ENCODE results near the gene RASSF3. TPM values are rescaled to one million over a fixed set of nuclear protein-coding genes. Genes with fewer than 3 reads are reported as not detected.
"Not testable (repeated sequence)": the region's sequence is repeated elsewhere in the genome, so short reads cannot be mapped to it uniquely, and the experiment has no call there.

Gene RASSF3
- polyA plus RNA-seq, 1 donor (not counting 4 experiments of a cell fraction or from before 2014, with no cell fraction given), result 9.6 TPM

DNA sequence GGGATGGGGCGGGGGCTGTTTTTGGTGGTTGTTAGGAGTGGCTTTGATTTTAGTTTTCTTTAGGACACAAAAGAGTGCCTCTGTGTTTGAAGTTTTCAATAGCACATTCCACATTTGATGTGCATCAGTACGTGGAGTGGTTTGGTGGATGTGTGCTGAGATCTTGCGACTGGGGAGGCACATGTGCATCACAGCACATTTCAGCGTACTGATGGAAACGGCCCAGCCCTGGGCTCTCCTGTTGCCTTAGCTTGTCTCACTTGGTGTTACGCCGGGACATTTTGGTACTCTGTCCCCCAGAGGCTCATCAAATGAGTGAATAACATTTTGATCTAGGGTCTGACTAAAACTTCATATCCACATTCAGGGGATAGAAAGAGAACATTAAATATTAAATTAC lies 78.4 kb downstream of the RASSF3 start:
- Histone ChIP-seq H3K9me1 (ENCODE audit: control insufficient read depth, extremely low read depth, insufficient read depth, low read length) (no peaks in the 10 kb centered on the region), H3K4me3 (ENCODE audit: control insufficient read depth in 2 of 3, extremely low read depth in 1 of 3, insufficient read depth in 2 of 3, low read depth in 1 of 3, low read length in 3 of 3) (no peak overlapping the region), H3K9ac (ENCODE audit: control insufficient read depth, extremely low read depth, insufficient read depth, low read length) (no peak overlapping the region), H2AFZ (ENCODE audit: control insufficient read depth, low read length) (no peak overlapping the region), H3K27ac (ENCODE audit: control insufficient read depth, insufficient read depth, low read length) (no peak overlapping the region), H3K9me3 (ENCODE audit: control insufficient read depth, low read depth, low read length) (no peaks in the 10 kb centered on the region), H3K36me3 (ENCODE audit: control insufficient read depth in 2 of 2, extremely low read depth in 1 of 2, insufficient read depth in 2 of 2, low read length in 2 of 2) (peaks cover 4 to 10% of the 10 kb centered on the region in 2 experiments), H3K4me2 (ENCODE audit: control insufficient read depth, extremely low read depth, insufficient read depth, low read depth, low read length) (no peak overlapping the region), H3K79me2 (ENCODE audit: control insufficient read depth, insufficient read depth, low read length) (no peaks in the 10 kb centered on the region), H4K20me1 (ENCODE audit: control insufficient read depth, extremely low read depth, insufficient read depth, low read length) (no peaks in the 10 kb centered on the region), H3K4me1 (ENCODE audit: control insufficient read depth, extremely low read depth, insufficient read depth, low read length) (no peaks in the 10 kb centered on the region), H3K27me3 (ENCODE audit: control insufficient read depth, extremely low read depth, insufficient read depth, low read length) (no peaks in the 10 kb centered on the region)
- no peak for FAIRE-seq
- dilution Hi-C loops (cut with MboI; ENCODE audit: extremely low pct_ligation_motif_present, low sequenced_read_pairs), result loop anchor here (25.0 kb wide), 1 partner anchor 151 kb away; no protein-coding TSS in a partner anchor
- DNase-seq (ENCODE audit: low read depth, low spot score), result no peak
- TF ChIP-seq EZH2 (IDR thresholded peaks at IDR 0.05; ENCODE audit: low read length) (no peak), CTCF (optimal IDR thresholded peaks at IDR 0.05 in 1 of 3, IDR thresholded peaks at IDR 0.05 in 1 of 3, conservative IDR thresholded peaks at IDR 0.05 in 1 of 3; ENCODE audit: extremely low read depth in 1 of 3, insufficient read depth in 2 of 3, low read length in 3 of 3) (no peak)

DNA sequence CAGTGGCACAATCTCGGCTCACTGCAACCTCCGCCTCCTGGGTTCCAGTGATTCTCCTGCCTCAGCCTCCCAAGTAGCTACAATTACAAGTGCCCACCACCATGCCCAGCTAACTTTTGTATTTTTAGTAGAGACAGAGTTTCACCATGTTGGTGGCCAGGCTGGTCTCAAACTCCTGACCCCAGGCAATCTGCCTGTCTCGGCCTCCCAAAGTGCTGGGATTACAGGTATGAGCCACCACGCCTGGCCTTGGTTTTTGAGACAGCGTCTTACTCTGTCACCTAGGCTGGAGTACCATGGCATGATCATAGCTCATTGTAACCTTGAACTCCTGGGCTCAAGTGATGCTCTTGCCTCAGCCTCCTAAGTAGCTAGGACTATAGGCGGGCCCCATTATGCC lies 79.9 kb downstream of the RASSF3 start:
- FAIRE-seq; H3K4me3 ChIP-seq (ENCODE audit: control insufficient read depth in 2 of 3, extremely low read depth in 1 of 3, insufficient read depth in 2 of 3, low read depth in 1 of 3, low read length in 3 of 3); H3K27me3 ChIP-seq (ENCODE audit: control insufficient read depth, extremely low read depth, insufficient read depth, low read length); H3K4me2 ChIP-seq (ENCODE audit: control insufficient read depth, extremely low read depth, insufficient read depth, low read depth, low read length); H3K9me3 ChIP-seq (ENCODE audit: control insufficient read depth, low read depth, low read length); H3K4me1 ChIP-seq (ENCODE audit: control insufficient read depth, extremely low read depth, insufficient read depth, low read length); H3K79me2 ChIP-seq (ENCODE audit: control insufficient read depth, insufficient read depth, low read length); H3K9ac ChIP-seq (ENCODE audit: control insufficient read depth, extremely low read depth, insufficient read depth, low read length); H4K20me1 ChIP-seq (ENCODE audit: control insufficient read depth, extremely low read depth, insufficient read depth, low read length); H3K27ac ChIP-seq (ENCODE audit: control insufficient read depth, insufficient read depth, low read length); H3K9me1 ChIP-seq (ENCODE audit: control insufficient read depth, extremely low read depth, insufficient read depth, low read length); H2AFZ ChIP-seq (ENCODE audit: control insufficient read depth, low read length); DNase-seq (ENCODE audit: low read depth, low spot score): not testable (repeated sequence)
- peaks cover 13 to 14% of the 10 kb centered on the region in 2 experiments for H3K36me3 ChIP-seq (ENCODE audit: control insufficient read depth in 2 of 2, extremely low read depth in 1 of 2, insufficient read depth in 2 of 2, low read length in 2 of 2)
- dilution Hi-C loops (cut with MboI; ENCODE audit: extremely low pct_ligation_motif_present, low sequenced_read_pairs), result loop anchor here (25.0 kb wide), 1 partner anchor 153 kb away; no protein-coding TSS in a partner anchor

- FAIRE-seq (no peak), DNase-seq (ENCODE audit: low read depth, low spot score) (no peak)
- Histone ChIP-seq H2AFZ (ENCODE audit: control insufficient read depth, low read length) (no peak overlapping the region), H3K27ac (ENCODE audit: control insufficient read depth, insufficient read depth, low read length) (no peak overlapping the region), H3K79me2 (ENCODE audit: control insufficient read depth, insufficient read depth, low read length) (no peaks in the 10 kb centered on the region), H3K4me1 (ENCODE audit: control insufficient read depth, extremely low read depth, insufficient read depth, low read length) (no peaks in the 10 kb centered on the region), H3K9me1 (ENCODE audit: control insufficient read depth, extremely low read depth, insufficient read depth, low read length) (no peaks in the 10 kb centered on the region), H3K36me3 (ENCODE audit: control insufficient read depth in 2 of 2, extremely low read depth in 1 of 2, insufficient read depth in 2 of 2, low read length in 2 of 2) (peaks cover 12 to 13% of the 10 kb centered on the region in 2 experiments), H4K20me1 (ENCODE audit: control insufficient read depth, extremely low read depth, insufficient read depth, low read length) (no peaks in the 10 kb centered on the region), H3K27me3 (ENCODE audit: control insufficient read depth, extremely low read depth, insufficient read depth, low read length) (no peaks in the 10 kb centered on the region), H3K4me2 (ENCODE audit: control insufficient read depth, extremely low read depth, insufficient read depth, low read depth, low read length) (no peak overlapping the region), H3K9me3 (ENCODE audit: control insufficient read depth, low read depth, low read length) (no peaks in the 10 kb centered on the region), H3K9ac (ENCODE audit: control insufficient read depth, extremely low read depth, insufficient read depth, low read length) (no peak overlapping the region), H3K4me3 (ENCODE audit: control insufficient read depth in 2 of 3, extremely low read depth in 1 of 3, insufficient read depth in 2 of 3, low read depth in 1 of 3, low read length in 3 of 3) (no peak overlapping the region)
- TF ChIP-seq EZH2 (IDR thresholded peaks at IDR 0.05; ENCODE audit: low read length) (no peak), CTCF (optimal IDR thresholded peaks at IDR 0.05 in 1 of 3, IDR thresholded peaks at IDR 0.05 in 1 of 3, conservative IDR thresholded peaks at IDR 0.05 in 1 of 3; ENCODE audit: extremely low read depth in 1 of 3, insufficient read depth in 2 of 3, low read length in 3 of 3) (no peak)
- dilution Hi-C loops (cut with MboI; ENCODE audit: extremely low pct_ligation_motif_present, low sequenced_read_pairs), result loop anchor here (25.0 kb wide), 1 partner anchor 154 kb away; no protein-coding TSS in a partner anchor
Observed at GRCh38 chr12:64691227-64691794, 81.0 kb downstream of the RASSF3 start.

Measured in keratinocyte (primary cell).